HG03342 (cell line): Measurements from ENCODE around the gene SLC2A9.

Source experiments
- ATAC-seq: cut with Tn5 transposase; IDR thresholded peaks from one replicate; pipeline ENCODE4 v1.9.1; 2021; ENCODE audit warnings: mild to moderate bottlenecking, moderate library complexity; ENCODE audit not compliant: unreplicated experiment

SLC2A9 gene

DNA sequence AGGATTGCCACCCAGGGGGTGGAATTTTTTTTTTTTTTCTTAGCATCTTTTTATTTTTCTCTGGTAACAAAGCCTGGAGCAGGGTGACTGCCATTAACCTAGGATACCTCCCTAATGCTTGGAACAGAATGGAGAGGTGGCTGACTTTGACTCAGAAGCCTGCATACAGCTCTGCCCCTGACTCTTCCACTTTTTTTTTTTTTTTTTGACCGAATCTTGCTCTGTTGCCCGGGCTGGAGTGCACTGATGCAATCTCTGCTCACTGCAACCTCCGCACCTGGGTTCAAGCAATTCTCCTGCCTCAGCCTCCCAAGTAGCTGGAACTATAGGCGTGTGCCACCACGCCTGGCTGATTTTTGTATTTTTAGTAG is 341 bp upstream of the SLC2A9 start:
- ATAC-seq: no peak

- ATAC-seq: no peak
Measured at GRCh38 chr4:10020106-10020505, 1.2 kb downstream of the SLC2A9 start.

GRCh38 chr4:10019521-10020051 is 1.7 kb downstream of the SLC2A9 start:
- ATAC-seq: no peak

- peak; percentile 98 for ATAC-seq
Measured at GRCh38 chr4:10018818-10019461, 2.4 kb downstream of the SLC2A9 start.

DNA sequence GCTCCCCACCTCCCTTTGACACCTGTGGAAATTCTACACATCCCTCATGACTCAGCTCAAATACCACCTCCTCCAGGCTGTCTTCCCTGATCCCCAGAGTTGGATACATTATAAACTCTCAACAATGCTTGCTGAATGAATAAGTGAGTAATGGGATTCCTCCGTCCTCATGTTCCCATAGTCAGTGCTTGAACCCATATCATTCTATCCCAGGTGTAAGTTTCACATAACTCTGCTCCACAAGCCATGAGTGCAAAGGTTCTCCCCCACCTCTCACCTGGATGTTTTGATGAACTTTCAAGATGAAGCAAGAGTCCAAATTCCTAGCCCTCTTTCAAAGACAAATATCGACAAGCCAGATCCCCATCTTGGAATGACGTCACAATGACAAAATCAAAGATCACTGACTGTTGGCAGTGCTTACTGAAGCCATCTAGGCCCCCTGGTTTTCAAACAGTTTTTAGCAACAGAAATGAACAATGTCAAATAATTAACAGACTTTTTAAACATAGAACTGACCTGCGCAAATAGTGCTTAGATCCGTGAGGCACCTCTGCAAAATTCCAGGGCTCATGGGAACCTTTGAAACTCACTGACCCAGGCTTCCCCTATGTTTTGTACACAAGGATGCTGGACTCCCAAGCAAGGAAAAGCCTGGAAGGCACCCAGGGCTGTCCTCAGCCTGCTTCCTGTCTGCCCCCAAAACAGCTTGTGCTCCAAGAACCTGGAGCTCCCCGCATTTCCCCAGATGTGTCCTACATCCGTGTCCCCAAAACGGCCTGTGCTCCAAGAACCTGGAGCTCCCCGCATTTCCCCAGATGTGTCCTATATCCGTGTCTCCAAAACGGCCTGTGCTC is 4.0 kb downstream of the SLC2A9 start:
- no peak for ATAC-seq

GRCh38 chr4:10016169-10016568 is 5.1 kb downstream of the SLC2A9 start:
- ATAC-seq: no peak

DNA sequence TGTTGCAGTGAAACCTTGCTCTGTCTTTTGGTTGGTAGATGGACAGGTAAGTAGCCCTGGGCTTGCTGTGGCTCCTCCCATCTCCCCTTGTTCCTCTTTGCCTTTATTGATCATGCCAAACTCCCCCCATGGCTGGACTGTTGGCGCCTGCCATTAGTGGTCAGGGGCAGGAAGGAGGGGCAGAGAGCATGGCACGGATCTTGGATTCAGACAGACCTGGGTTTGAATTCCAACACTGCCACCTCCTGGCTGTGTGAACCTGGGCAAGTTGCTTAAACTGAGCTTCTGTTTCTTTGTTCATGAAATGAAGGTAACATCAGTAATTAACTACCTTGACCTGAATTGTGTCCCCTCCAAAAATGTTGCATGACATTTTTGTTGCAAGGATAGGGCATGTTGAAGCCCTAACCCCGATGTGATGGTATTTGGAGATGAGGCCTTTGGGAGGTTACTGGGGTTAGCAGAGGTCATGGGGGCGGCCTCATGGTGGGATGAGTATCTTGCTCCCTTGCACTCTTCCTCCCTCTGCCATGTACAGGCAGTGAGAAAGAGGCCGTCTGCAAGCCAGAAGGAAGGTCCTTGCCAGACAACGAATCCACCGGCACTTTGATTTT is 6.0 kb downstream of the SLC2A9 start:
- ATAC-seq: no peak

DNA sequence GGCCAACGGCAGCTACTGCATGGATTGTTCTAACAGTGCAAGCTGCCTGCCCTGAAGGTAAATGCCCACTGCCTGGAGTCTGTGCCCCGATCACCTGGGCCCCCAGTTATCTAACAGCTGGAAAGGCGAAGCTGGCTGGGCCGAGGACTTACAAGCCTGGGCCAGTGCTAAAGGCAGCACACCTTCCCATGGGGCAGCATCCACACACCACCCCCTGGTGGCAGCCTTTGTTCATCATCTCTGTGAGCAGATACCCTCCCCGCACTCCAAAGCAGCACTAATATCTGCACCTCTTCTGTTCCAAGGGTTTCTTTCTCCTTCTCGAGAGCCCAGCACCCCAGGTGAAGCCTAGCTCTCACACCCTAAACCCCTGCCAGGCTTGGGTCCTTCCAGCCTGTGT is 7.6 kb downstream of the SLC2A9 start:
- peak; percentile 60 for ATAC-seq

GRCh38 chr4:10011885-10012284 is 9.4 kb downstream of the SLC2A9 start:
- ATAC-seq: no peak

- ATAC-seq: no peak
Measured at GRCh38 chr4:10011277-10011676, 10.0 kb downstream of the SLC2A9 start.

GRCh38 chr4:10009861-10010500 is 11.3 kb downstream of the SLC2A9 start:
- ATAC-seq: no peak

DNA sequence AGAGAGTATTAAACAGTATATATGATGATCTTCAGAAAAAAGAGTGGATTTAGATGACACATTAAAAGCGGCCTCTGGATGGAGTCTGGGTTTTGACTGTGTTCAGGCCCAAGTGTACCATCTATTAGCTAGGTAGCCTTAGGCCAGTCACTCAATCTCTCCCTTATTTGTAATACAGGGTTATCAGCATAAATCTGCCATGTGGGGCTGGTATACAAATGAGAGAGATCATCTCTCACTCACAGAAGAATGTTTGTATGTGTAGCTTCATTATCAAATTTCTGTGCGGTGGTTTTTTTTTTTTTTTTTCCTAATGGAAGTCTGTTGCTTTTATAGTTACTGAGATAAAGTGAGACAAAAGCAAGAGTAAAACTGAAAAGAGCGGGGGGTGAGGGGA is 12.7 kb downstream of the SLC2A9 start:
- ATAC-seq: no peak

DNA sequence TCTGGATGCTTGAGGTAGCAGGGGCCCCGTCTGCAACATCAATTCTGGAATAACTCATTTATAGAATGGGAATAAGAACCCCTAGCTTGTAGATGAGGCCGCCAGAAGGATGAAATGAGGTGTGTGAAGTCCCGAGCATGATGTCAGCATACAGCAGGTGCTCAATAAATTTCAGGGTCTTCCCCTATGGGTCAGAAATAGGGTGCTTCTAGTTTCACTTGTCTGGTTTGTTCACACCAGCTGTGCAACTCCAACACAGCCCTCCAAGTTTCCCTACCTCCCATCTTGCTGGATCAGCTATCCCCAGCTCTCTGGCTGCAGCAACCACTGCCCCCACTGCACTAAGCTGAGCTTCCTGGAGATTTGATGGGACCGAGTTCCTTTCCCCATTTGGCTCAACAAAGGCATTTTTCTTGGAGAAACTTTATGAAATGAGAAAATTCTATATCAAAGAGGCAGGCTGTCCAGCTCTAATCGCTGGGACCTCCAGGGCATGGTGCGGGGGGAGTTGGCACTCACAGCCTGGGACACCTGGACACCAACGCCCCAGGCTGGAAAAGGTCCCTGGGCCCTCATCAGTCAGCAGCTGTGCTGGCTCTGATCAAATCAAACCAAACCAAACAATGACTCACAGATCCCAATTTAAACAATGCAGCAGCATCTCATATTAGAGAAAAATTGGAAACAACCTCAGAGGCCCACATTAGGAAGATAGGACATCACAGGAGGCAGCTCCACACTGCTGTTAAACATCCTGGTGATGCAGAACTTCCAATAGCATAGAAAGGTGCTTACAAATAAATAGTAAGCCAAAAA is 13.3 kb downstream of the SLC2A9 start:
- ATAC-seq: peak; percentile 53

DNA sequence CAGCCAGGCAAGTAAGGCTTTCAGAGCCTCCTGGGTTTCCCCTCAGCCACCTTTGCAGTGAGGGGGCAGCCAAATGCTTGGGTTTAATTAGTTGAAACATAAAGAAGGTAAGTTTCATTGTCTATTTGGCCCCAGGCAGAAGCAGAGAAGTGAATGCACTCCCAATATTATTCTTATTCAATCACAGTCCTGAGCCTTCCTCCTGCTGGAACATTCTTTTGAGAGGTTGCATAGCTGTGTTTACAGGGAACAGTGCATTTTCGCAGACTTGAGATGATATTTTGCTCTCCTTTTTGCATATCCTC is 13.9 kb downstream of the SLC2A9 start:
- peak; percentile 35 for ATAC-seq

GRCh38 chr4:10006601-10007435 is 14.5 kb downstream of the SLC2A9 start:
- ATAC-seq: peak; percentile 14

- peak; percentile 42 for ATAC-seq
Measured at GRCh38 chr4:10006231-10006600, 15.1 kb downstream of the SLC2A9 start.

GRCh38 chr4:10005632-10006031 is 15.7 kb downstream of the SLC2A9 start:
- no peak for ATAC-seq

DNA sequence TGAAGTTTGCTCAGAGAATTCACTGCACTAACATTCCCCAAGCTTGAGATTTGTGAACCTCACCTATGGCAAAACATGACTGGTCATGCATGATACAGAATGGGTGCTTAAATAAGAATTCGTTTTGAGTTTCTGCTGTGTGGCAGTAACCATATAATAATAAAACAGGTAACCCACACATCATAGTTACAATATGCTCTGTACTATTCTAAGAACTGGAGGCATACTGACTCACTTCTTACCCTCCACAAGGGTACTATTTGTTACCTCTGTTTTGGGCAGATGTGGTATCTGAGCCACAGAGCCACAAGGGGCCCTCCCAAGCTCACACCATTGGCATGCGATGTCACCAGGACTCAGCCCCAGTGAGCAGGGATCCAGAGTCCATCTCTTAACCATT is 17.6 kb downstream of the SLC2A9 start:
- no peak for ATAC-seq

GRCh38 chr4:10002278-10002677 is 19.0 kb downstream of the SLC2A9 start:
- ATAC-seq: no peak

- ATAC-seq: no peak
Measured at GRCh38 chr4:10001757-10002156, 19.5 kb downstream of the SLC2A9 start.
